Heart left ventricle (tissue), 16 donors: ENCODE measurements around the gene HDAC7. TPM values are rescaled to one million over a fixed set of nuclear protein-coding genes. Genes with fewer than 3 reads are reported as not detected.
A peak's percentile ranks its signal among the peaks of the same experiment; 100 is the strongest.

Source experiments
- ATAC-seq, 4 donors: fragments of 200-7000 bp; cut with Tn5 transposase; one replicate each; pipeline ENCODE4 v1.9.1; 2020 to 2022; ENCODE audit warnings: moderate library complexity in 4 of 4, mild to moderate bottlenecking in 3 of 4, moderate number of reproducible peaks in 1 of 4
- DNase-seq, 5 donors: peaks; one replicate each; pipeline ENCODE4 v3.0.0-alpha.2; 2020
- H3K27ac ChIP-seq, 12 donors: fragments of 200-600 bp; sonication (generic) in 4 of 12; one replicate each; pipeline versions ENCODE4 v1.5.0 to v1.8.0; 2016 to 2022; ENCODE audit warnings: mild to moderate bottlenecking in 2 of 12
- H3K27me3 ChIP-seq, 9 donors: fragments of 200-600 bp; sonication (generic) in 2 of 9; one replicate each; pipeline versions ENCODE4 v1.5.1 to v1.8.0; 2016 to 2022; ENCODE audit warnings: mild to moderate bottlenecking in 3 of 9
- H3K36me3 ChIP-seq, 9 donors: fragments of 200-600 bp; sonication (generic) in 2 of 9; one replicate each; pipeline versions ENCODE4 v1.5.0 to v1.8.0; 2018 to 2022; ENCODE audit warnings: mild to moderate bottlenecking in 2 of 9
- H3K4me1 ChIP-seq, 12 donors: fragments of 200-600 bp; sonication (generic) in 4 of 12; one replicate each; pipeline versions ENCODE4 v1.5.0 to v1.8.0; 2016 to 2022; ENCODE audit warnings: mild to moderate bottlenecking in 3 of 12
- H3K4me3 ChIP-seq, 12 donors: fragments of 200-600 bp; sonication (generic) in 4 of 12; one replicate each; pipeline versions ENCODE4 v1.5.0 to v1.8.0; 2017 to 2022; ENCODE audit warnings: mild to moderate bottlenecking in 9 of 12, moderate library complexity in 4 of 12
- H3K9me3 ChIP-seq, 12 donors: fragments of 200-600 bp; sonication (generic) in 4 of 12; one replicate each; pipeline versions ENCODE4 v1.5.0 to v1.8.0; 2016 to 2022; ENCODE audit warnings: mild to moderate bottlenecking in 1 of 12
- CTCF ChIP-seq, 12 donors: fragments of 200-600 bp; sonication (generic) in 4 of 12; IDR thresholded peaks; one replicate each; pipeline versions ENCODE4 v1.5.0 to v1.8.0; 2018 to 2022; ENCODE audit warnings: antibody characterized with exemption in 12 of 12, mild to moderate bottlenecking in 5 of 12
- POLR2A ChIP-seq, 2 donors: fragments of 450-650 bp; IDR thresholded peaks; one replicate each; pipeline ENCODE4 v1.6.1; 2017; ENCODE audit warnings: antibody characterized with exemption in 2 of 2, mild to moderate bottlenecking in 2 of 2, moderate library complexity in 2 of 2
- WGBS, 4 donors: extraction: QIAGEN DNeasy Blood & Tissue Kit in 2 of 4; methylation state at CpG; one replicate each; pipeline versions ENCODE4 v1.1.5 to v1.1.7; 2013 to 2018; 5-methylcytosine and 5-hydroxymethylcytosine counted together
- intact Hi-C, 10 donors: fragments of 100-400 bp; cut with DNase I; formaldehyde crosslinking; loops; one replicate each; pipeline versions ENCODE4 v1.11.1 to v1.14.2; 2022
- polyA plus RNA-seq, 2 donors: library from polyadenylated mRNA; stranded (reverse); fragments of 200-250 nt; gene quantifications; one replicate each; pipeline ENCODE4 v1.2.3, GENCODE V29; 2013
- total RNA-seq, 9 donors: library from RNA; depleted of rRNA in 2 of 9; stranded (reverse); fragments of >200 nt in 2 of 9; fragmentation: NEBNext Ultra II Directional in 3 of 9; extraction: Animal tissue kit (Norgen Biotek cat#: 25700) in 3 of 9; gene quantifications; one replicate each; pipeline versions ENCODE4 v1.1.0 to v1.2.4, GENCODE V29; 2016 to 2023
- donor health status: ischemic (EF 13 %, LVEDD 7.1; RV severe dilation, severe dysfunction).
- donor health status: healthy with polysubstance abuse.
- donor health status: DM: no; HTN: yes; CAD: no.
- donor health status: DM: no; HTN: no; CAD: no.
- donor health status: ischemic (EF 25% LVEDD 6.9; RV normal size, moderate dysfunction).
- donor health status: ischemic (EF 25% LVEDD 5.7; RV mildly dilated, moderate dysfunction).
- donor health status: healthy.
- donor health status: DM: yes; HTN: yes; CAD: no.
- donor health status: ischemic (EF 35%, LVEDD 5.7; RV mildly dilated, moderate dysfunction).
- donor health status: nonischemic (EF 11% LVEDD 7.7; RV severe dilation, severe dysfunction).
- donor health status: DM: yes; HTN: yes; CAD: no.
- donor health status: PGD.
- donor health status: ischemic (EF 29% LVEDD 5.4; RV normal size, mild dysfunction).
- donor health status: nonischemic (EF 23%, LVEDD 6.1; RV moderate dilation, normal function).

HDAC7 gene
- total and polyA plus RNA-seq, 11 donors = 27.4 to 63.0 (median 39.3) TPM

GRCh38 chr12:47787596-47788319 lies 31.9 kb downstream of the HDAC7 start:
- peak overlapping the region in 1 of 12 donors; percentile 43 for H3K27ac ChIP-seq
- TF ChIP-seq POLR2A (IDR thresholded peaks at IDR 0.05) = no peak
- TF ChIP-seq CTCF (IDR thresholded peaks at IDR 0.05) = no peak
- no peak overlapping the region for H3K4me3 ChIP-seq
- DNase-seq (peak in 1 of 5 donors; percentile 50), ATAC-seq (no peak)
- no peaks in the 10 kb centered on the region for H3K27me3 ChIP-seq
- H3K36me3 ChIP-seq = peaks cover 2 to 100% (median 100%) of the 10 kb centered on the region in 9 donors
- intact Hi-C loops = no loop called here
- 81 to 83% (median 82%) methylated on average over 14 of the region's 14 CpGs for WGBS, 4 donors
- H3K9me3 ChIP-seq = no peaks in the 10 kb centered on the region
- peaks cover 0 to 19% (median 0%) of the 10 kb centered on the region in 12 donors for H3K4me1 ChIP-seq

- Histone ChIP-seq H3K9me3 (no peaks in the 10 kb centered on the region), H3K4me1 (peaks cover 0 to 19% (median 0%) of the 10 kb centered on the region in 12 donors), H3K36me3 (peaks cover 2 to 100% (median 99%) of the 10 kb centered on the region in 9 donors), H3K27me3 (no peaks in the 10 kb centered on the region), H3K27ac (peak overlapping the region in 3 of 12 donors; percentile 1 to 45 (median 10)), H3K4me3 (no peak overlapping the region)
- no peak for ATAC-seq
- intact Hi-C loops = no loop called here
- 90 to 93% (median 91%) methylated on average over 3 to 10 of the region's 10 CpGs for WGBS, 4 donors
- no peak for DNase-seq
- TF ChIP-seq CTCF (IDR thresholded peaks at IDR 0.05) = no peak
- TF ChIP-seq POLR2A (IDR thresholded peaks at IDR 0.05) = no peak
These were observed 32.9 kb downstream of the HDAC7 start for GRCh38 chr12:47786662-47787280.

GRCh38 chr12:47785887-47786661 lies 33.6 kb downstream of the HDAC7 start:
- Histone ChIP-seq H3K4me1 (peaks cover 0 to 19% (median 0%) of the 10 kb centered on the region in 12 donors), H3K36me3 (peaks cover 2 to 100% (median 93%) of the 10 kb centered on the region in 9 donors), H3K9me3 (no peaks in the 10 kb centered on the region), H3K27me3 (no peaks in the 10 kb centered on the region), H3K27ac (peak overlapping the region in 6 of 12 donors; percentile 1 to 45 (median 10)), H3K4me3 (no peak overlapping the region)
- TF ChIP-seq CTCF (IDR thresholded peaks at IDR 0.05) (no peak), POLR2A (IDR thresholded peaks at IDR 0.05) (no peak)
- peak in 1 of 5 donors; percentile 53 for DNase-seq
- no peak for ATAC-seq
- intact Hi-C loops = no loop called here
- WGBS, 4 donors = 72 to 80% (median 77%) methylated on average over 11 of the region's 11 CpGs
